Gastrocnemius medialis (tissue), 4 donors: ENCODE measurements around the gene KLHL29.

ENCODE experiments used
- CTCF ChIP-seq, 5 experiments: fragments of 450-650 bp in 3 of 5; fragments of 200-600 bp in 2 of 5; sonication (generic) in 2 of 5; IDR thresholded peaks in 4 of 5; conservative IDR thresholded peaks in 1 of 5; 1 replicate in 4 of 5; 2 replicates in 1 of 5; pipeline ENCODE4 v1.5.1; 2016 to 2019; ENCODE audit warnings: antibody characterized with exemption in 5 of 5, mild to moderate bottlenecking in 3 of 5, moderate library complexity in 3 of 5
- POLR2A ChIP-seq, 2 donors: fragments of 450-650 bp; IDR thresholded peaks; one replicate each; pipeline ENCODE4 v1.6.1; 2017; ENCODE audit warnings: antibody characterized with exemption in 2 of 2, mild to moderate bottlenecking in 2 of 2, moderate library complexity in 2 of 2

DNA sequence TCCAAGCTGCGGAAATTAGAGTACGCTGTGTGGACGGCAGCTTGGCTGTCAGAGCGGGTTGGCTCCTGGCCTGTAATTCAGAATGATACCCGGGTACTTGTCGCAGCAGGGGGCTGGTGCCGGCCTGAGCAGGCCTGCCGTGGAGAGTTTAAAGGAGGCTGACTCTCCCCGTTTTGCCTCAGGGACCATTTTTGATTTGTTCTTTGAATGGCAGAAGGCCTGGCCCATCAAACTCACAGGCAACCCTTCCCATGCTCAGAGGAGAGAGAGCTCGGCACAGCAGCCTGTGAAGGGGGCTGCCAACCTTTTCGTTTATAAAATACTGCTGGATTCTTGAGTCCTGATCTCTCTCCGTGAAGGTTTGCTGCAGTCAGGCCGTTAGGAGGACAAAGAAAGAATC, 151.3 kb downstream of the KLHL29 start:
- no peak for TF ChIP-seq POLR2A (IDR thresholded peaks at IDR 0.05)
- TF ChIP-seq CTCF (IDR thresholded peaks at IDR 0.05 in 4 of 5, conservative IDR thresholded peaks at IDR 0.05 in 1 of 5): no peak
